HepG2 (cell line): ENCODE data around the gene GLB1L3. TPM values are rescaled to one million over a fixed set of nuclear protein-coding genes. Genes with fewer than 3 reads are reported as not detected.

Experiments used
- ATAC-seq: fragments of 200-7000 bp; cut with Tn5 transposase; 3 replicates; pipeline ENCODE4 v1.9.1; 2020; ENCODE audit warnings: mild to moderate bottlenecking, moderate library complexity
- BruUV-seq: library from RNA; stranded (reverse); fragments of 400-500 nt; replicated peaks from 2 replicates; lab custom pipeline; 2021; lab: Mats Ljungman, UMichigan
- CTCF ChIA-PET: fragments of 300-600 bp; formaldehyde crosslinking; extraction: SDS; loops from one replicate; lab custom pipeline; 2021; ENCODE audit warnings: low total read pairs, inconsistent platforms, low intra/inter-chr PET ratio; lab: Yijun Ruan, JAX
- POLR2A ChIA-PET: fragments of 350-600 bp; sonication (Branson Sonifier 250); formaldehyde crosslinking; loops from one replicate; lab custom pipeline; 2020; ENCODE audit warnings: antibody characterized with exemption, inconsistent platforms; lab: Yijun Ruan, JAX
- DNase-seq: peaks from one replicate; pipeline ENCODE4 v3.0.0-alpha.2; 2015; ENCODE audit warnings: low spot score
- FAIRE-seq: peaks from 3 replicates; lab custom pipeline; 2011; peaks lifted over from hg19 to GRCh38; lab: Jason Lieb, UNC
- H2AFZ ChIP-seq: one replicate; pipeline ENCODE4 v1.6.1; 2011; ENCODE audit warnings: low read length, inconsistent platforms
- H3K27ac ChIP-seq: fragments of 300-600 bp; 3 replicates; pipeline ENCODE4 v1.8.0; 2011; ENCODE audit warnings: mixed run types, mild to moderate bottlenecking, mixed read lengths, low read length, inconsistent platforms; ENCODE audit not compliant: insufficient read depth; ENCODE audit errors: extremely low read length
- H3K27me3 ChIP-seq, 2 experiments: fragments of 200-600 bp in 1 of 2; 2 replicates in 1 of 2; 3 replicates in 1 of 2; pipeline versions ENCODE4 v1.6.0 to v1.8.0; 2011; ENCODE audit warnings: low read length in 2 of 2, mild to moderate bottlenecking in 2 of 2, moderate library complexity in 2 of 2, inconsistent platforms in 1 of 2; ENCODE audit not compliant: insufficient read depth in 2 of 2, control insufficient read depth in 1 of 2
- H3K36me3 ChIP-seq, 2 experiments: fragments of 200-600 bp in 1 of 2; replicated peaks in 1 of 2; 2 replicates in 1 of 2; 3 replicates in 1 of 2; pipeline versions ENCODE4 v1.5.1 to v1.8.0; 2011; ENCODE audit warnings: low read length in 2 of 2, inconsistent platforms in 1 of 2; ENCODE audit not compliant: insufficient read depth in 2 of 2, control insufficient read depth in 1 of 2
- H3K4me1 ChIP-seq: 2 replicates; pipeline ENCODE4 v1.5.1; 2012; ENCODE audit warnings: low read length, inconsistent platforms; ENCODE audit not compliant: insufficient read depth
- H3K4me2 ChIP-seq: 2 replicates; pipeline ENCODE4 v1.6.0; 2011; ENCODE audit warnings: low read depth, low read length, inconsistent platforms
- H3K4me3 ChIP-seq, 3 experiments: fragments of 200-600 bp in 1 of 3; sonication (generic), shearing (Covaris generic) in 1 of 3; replicated peaks in 1 of 3; 2 replicates each; pipeline ENCODE4 v1.5.1; 2011 to 2016; ENCODE audit warnings: low read length in 3 of 3, inconsistent platforms in 2 of 3, low read depth in 2 of 3, mild to moderate bottlenecking in 2 of 3, control low read depth in 1 of 3, mixed read lengths in 1 of 3; ENCODE audit not compliant: insufficient read depth in 1 of 3
- H3K79me2 ChIP-seq: one replicate; pipeline ENCODE4 v1.6.1; 2011; ENCODE audit warnings: low read length, inconsistent platforms; ENCODE audit not compliant: insufficient read depth
- H3K9ac ChIP-seq: 2 replicates; pipeline ENCODE4 v1.6.0; 2011; ENCODE audit warnings: mild to moderate bottlenecking, low read depth, low read length, inconsistent platforms; ENCODE audit not compliant: insufficient read depth
- H3K9me3 ChIP-seq: 2 replicates; pipeline ENCODE4 v1.5.1; 2012; ENCODE audit warnings: mild to moderate bottlenecking, low read length
- H4K20me1 ChIP-seq: 2 replicates; pipeline ENCODE4 v1.6.0; 2011; ENCODE audit warnings: inconsistent platforms, mild to moderate bottlenecking, low read length, moderate library complexity; ENCODE audit not compliant: insufficient read depth
- BRCA1 ChIP-seq: sonication (generic); formaldehyde crosslinking; IDR thresholded peaks from 2 replicates; pipeline ENCODE4 v1.4.0; 2020; ENCODE audit warnings: missing genetic modification reagents
- HMGA1 ChIP-seq: sonication (generic); formaldehyde crosslinking; conservative IDR thresholded peaks from 2 replicates; pipeline ENCODE4 v1.4.0; 2020; ENCODE audit warnings: missing genetic modification reagents
- MIER2 ChIP-seq: IDR thresholded peaks from 2 replicates; pipeline ENCODE4 v1.6.1; 2016; ENCODE audit warnings: missing biosample characterization, missing genetic modification reagents
- MTA3 ChIP-seq: sonication (generic); formaldehyde crosslinking; IDR thresholded peaks from 2 replicates; pipeline ENCODE4 v1.4.0; 2020; ENCODE audit warnings: missing genetic modification reagents
- REPIN1 ChIP-seq: sonication (generic); formaldehyde crosslinking; IDR thresholded peaks from 2 replicates; pipeline ENCODE4 v1.8.0; 2022; ENCODE audit warnings: missing genetic modification reagents, low read depth, mild to moderate bottlenecking, borderline replicate concordance
- RFX5 ChIP-seq: IDR thresholded peaks from 2 replicates; pipeline ENCODE4 v1.6.1; 2011; ENCODE audit warnings: low read depth, low read length, improper control_type of control experiment
- XRCC5 ChIP-seq: fragments of 200-400 bp; formaldehyde crosslinking; optimal IDR thresholded peaks from 2 replicates; pipeline ENCODE3; 2017; ENCODE audit warnings: mild to moderate bottlenecking, low read length
- ZFP1 ChIP-seq: IDR thresholded peaks from 2 replicates; pipeline ENCODE4 v1.6.1; 2016
- ZNF136 ChIP-seq: sonication (generic); formaldehyde crosslinking; IDR thresholded peaks from 2 replicates; pipeline ENCODE4 v1.8.1; 2022; ENCODE audit warnings: low read depth, mild to moderate bottlenecking, moderate library complexity, missing genetic modification reagents
- ZNF138 ChIP-seq: sonication (generic); formaldehyde crosslinking; IDR thresholded peaks from 2 replicates; pipeline ENCODE4 v1.5.0; 2020; ENCODE audit warnings: mild to moderate bottlenecking, low read depth, missing genetic modification reagents
- ZNF350 ChIP-seq: sonication (generic); formaldehyde crosslinking; IDR thresholded peaks from 2 replicates; pipeline ENCODE4 v1.4.0; 2020; ENCODE audit warnings: mild to moderate bottlenecking, low read depth, missing genetic modification reagents, borderline replicate concordance
- ZNF709 ChIP-seq: sonication (generic); formaldehyde crosslinking; IDR thresholded peaks from 2 replicates; pipeline ENCODE4 v1.5.0; 2020; ENCODE audit warnings: mild to moderate bottlenecking, missing genetic modification reagents
- ZNF841 ChIP-seq: sonication (generic); formaldehyde crosslinking; IDR thresholded peaks from 2 replicates; pipeline ENCODE4 v1.8.1; 2023; ENCODE audit warnings: missing genetic modification reagents, borderline replicate concordance
- WGBS: methylation state at CpG from one replicate; pipeline ENCODE4 v1.1.6; 2017; ENCODE audit warnings: low lambda C conversion rate; 5-methylcytosine and 5-hydroxymethylcytosine counted together
- in situ Hi-C: cut with HindIII; loops from 2 replicates; pipeline ENCODE4 v1.10.0; 2017; ENCODE audit warnings: low pct_unique_long_range_greater_than_20kb; ENCODE audit not compliant: extremely low pct_ligation_motif_present
- intact Hi-C: fragments of 100-400 bp; cut with micrococcal nuclease; formaldehyde crosslinking; loops from one replicate; pipeline ENCODE4 v1.10.0; 2022; ENCODE audit not compliant: unreplicated experiment
- polyA plus RNA-seq, 8 experiments: library from polyadenylated mRNA; depleted of rRNA in 3 of 8; stranded (reverse) in 7 of 8; unstranded in 1 of 8; fragments of >200 nt; fragmentation: Illumina TruSeq in 4 of 8; extraction: Trizol in 4 of 8; gene quantifications; 2 replicates each; pipeline versions ENCODE4 v1.2.1 to v1.2.3, GENCODE V29; 2011 to 2016; ENCODE audit warnings: low read depth in 4 of 8, missing spikeins in 1 of 8, mixed read lengths in 1 of 8; ENCODE audit not compliant: insufficient read depth in 1 of 8
- total RNA-seq, 5 experiments: library from RNA; depleted of rRNA; stranded (reverse); fragments of >200 nt; fragmentation: Illumina TruSeq; extraction: Trizol; gene quantifications; 2 replicates each; pipeline ENCODE4 v1.2.3, GENCODE V29; 2016; ENCODE audit warnings: low read depth in 1 of 5

Gene GLB1L3
- total and polyA plus RNA-seq, 2 of the 13 experiments (the other 11 are each of a cell fraction or from before 2014, with no cell fraction given), result not detected

DNA sequence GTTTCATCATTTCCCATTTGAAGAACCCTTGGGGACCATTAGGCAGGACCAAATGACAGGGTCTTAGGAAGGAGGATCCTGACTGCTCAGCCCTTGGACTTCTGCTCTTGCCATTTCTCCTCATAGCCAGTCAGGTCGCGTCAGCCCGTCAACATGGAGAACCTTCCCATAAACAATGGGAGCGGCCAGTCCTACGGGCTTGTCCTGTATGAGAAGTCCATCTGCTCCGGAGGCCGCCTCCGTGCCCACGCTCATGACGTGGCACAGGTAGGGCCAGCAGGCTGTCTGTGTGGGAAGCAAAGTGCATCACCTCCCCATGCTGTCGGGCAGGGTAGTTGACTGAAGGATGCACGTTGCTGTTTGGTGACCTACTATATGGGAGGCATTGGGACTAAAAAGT, 36.0 kb downstream of the GLB1L3 start:
- FAIRE-seq (no peak), ATAC-seq (no peak), DNase-seq (no peak)
- no peaks in the 10 kb centered on the region for H3K79me2 ChIP-seq
- no peak overlapping the region for H3K9ac ChIP-seq
- H3K27ac ChIP-seq, result no peak overlapping the region
- in situ Hi-C loops, result no loop called here
- H3K27me3 ChIP-seq, result peaks cover 2 to 46% of the 10 kb centered on the region in 2 experiments; a peak in 4 of 5 replicates
- no peaks in the 10 kb centered on the region; the same call in 1 of the 2 replicates for H3K9me3 ChIP-seq
- WGBS, result 44% methylated on average over 5 of the region's 12 CpGs
- intact Hi-C loops, result no loop called here
- H3K36me3 ChIP-seq, result no peaks in the 10 kb centered on the region
- H3K4me2 ChIP-seq, result no peak overlapping the region
- POLR2A ChIA-PET, result no interaction called here
- no peak overlapping the region for H2AFZ ChIP-seq
- no peaks in the 10 kb centered on the region for H3K4me1 ChIP-seq
- CTCF ChIA-PET, result no interaction called here
- H3K4me3 ChIP-seq, result no peak overlapping the region
- H4K20me1 ChIP-seq, result no peaks in the 10 kb centered on the region
- TF ChIP-seq ZNF136 (CRISPR knock-in tag), result no peak
- no peak for TF ChIP-seq MIER2 (CRISPR knock-in tag)
- no peak for TF ChIP-seq ZNF841 (CRISPR knock-in tag)
- TF ChIP-seq MTA3, result no peak
- no peak for TF ChIP-seq ZFP1 (CRISPR knock-in tag)
- TF ChIP-seq ZNF350 (CRISPR knock-in tag), result no peak
- TF ChIP-seq ZNF138 (CRISPR knock-in tag), result no peak
- TF ChIP-seq BRCA1 (CRISPR knock-in tag), result no peak
- TF ChIP-seq RFX5, result no peak
- TF ChIP-seq HMGA1 (CRISPR knock-in tag), result no peak
- TF ChIP-seq ZNF709 (CRISPR knock-in tag), result no peak
- TF ChIP-seq REPIN1 (CRISPR knock-in tag), result no peak
- TF ChIP-seq XRCC5, result no peak
- BruUV-seq, result no TSS peak
